ENCODE data around the gene GAS7. TPM values are rescaled to one million over a fixed set of nuclear protein-coding genes. Genes with fewer than 3 reads are reported as not detected.

Gene GAS7
- total RNA-seq, 1 donor from 2014 or later: 19.5 TPM

- DNase-seq (ENCODE audit: extremely low spot score, unreplicated experiment): no peak
- no peaks in the 10 kb centered on the region for H3K9me3 Mint-ChIP-seq
- H3K36me3 Mint-ChIP-seq: peaks cover 10% of the 10 kb centered on the region
- H3K4me1 Mint-ChIP-seq (ENCODE audit: unreplicated experiment): peaks cover 20% of the 10 kb centered on the region
- H3K27me3 Mint-ChIP-seq: peaks cover 30% of the 10 kb centered on the region
- H3K27ac Mint-ChIP-seq: no peak overlapping the region
- no peak for TF ChIP-seq CTCF (conservative IDR thresholded peaks at IDR 0.05)
- no peak overlapping the region for H3K4me3 Mint-ChIP-seq
These were observed 26.8 kb downstream of the GAS7 start for GRCh38 chr17:10171581-10171981.

- no peak overlapping the region for H3K27ac Mint-ChIP-seq
- TF ChIP-seq CTCF (conservative IDR thresholded peaks at IDR 0.05): no peak
- peaks cover 30% of the 10 kb centered on the region for H3K27me3 Mint-ChIP-seq
- DNase-seq (ENCODE audit: extremely low spot score, unreplicated experiment): no peak
- peaks cover 10% of the 10 kb centered on the region for H3K36me3 Mint-ChIP-seq
- H3K4me3 Mint-ChIP-seq: no peak overlapping the region
- H3K4me1 Mint-ChIP-seq (ENCODE audit: unreplicated experiment): peaks cover 19% of the 10 kb centered on the region
- no peaks in the 10 kb centered on the region for H3K9me3 Mint-ChIP-seq
These were observed 27.3 kb downstream of the GAS7 start for GRCh38 chr17:10171122-10171571.

- no peaks in the 10 kb centered on the region for H3K9me3 Mint-ChIP-seq
- no peak for DNase-seq (ENCODE audit: extremely low spot score, unreplicated experiment)
- TF ChIP-seq CTCF (conservative IDR thresholded peaks at IDR 0.05): no peak
- peaks cover 21% of the 10 kb centered on the region for H3K4me1 Mint-ChIP-seq (ENCODE audit: unreplicated experiment)
- H3K4me3 Mint-ChIP-seq: no peak overlapping the region
- no peak overlapping the region for H3K27ac Mint-ChIP-seq
- H3K27me3 Mint-ChIP-seq: peaks cover 25% of the 10 kb centered on the region
- H3K36me3 Mint-ChIP-seq: peaks cover 10% of the 10 kb centered on the region
These were observed 28.2 kb downstream of the GAS7 start for GRCh38 chr17:10170233-10170632.

GRCh38 chr17:10169290-10169689 is 29.1 kb downstream of the GAS7 start:
- no peak overlapping the region for H3K27ac Mint-ChIP-seq
- peaks cover 10% of the 10 kb centered on the region for H3K36me3 Mint-ChIP-seq
- peaks cover 25% of the 10 kb centered on the region for H3K27me3 Mint-ChIP-seq
- H3K9me3 Mint-ChIP-seq: no peaks in the 10 kb centered on the region
- H3K4me3 Mint-ChIP-seq: no peak overlapping the region
- H3K4me1 Mint-ChIP-seq (ENCODE audit: unreplicated experiment): peaks cover 22% of the 10 kb centered on the region
- DNase-seq (ENCODE audit: extremely low spot score, unreplicated experiment): no peak
- no peak for TF ChIP-seq CTCF (conservative IDR thresholded peaks at IDR 0.05)

GRCh38 chr17:10166176-10166935 is 32.0 kb downstream of the GAS7 start:
- Mint-ChIP-seq H3K9me3 (no peaks in the 10 kb centered on the region), H3K4me3 (no peak overlapping the region), H3K36me3 (peaks cover 10% of the 10 kb centered on the region), H3K4me1 (ENCODE audit: unreplicated experiment) (peaks cover 16% of the 10 kb centered on the region), H3K27ac (no peak overlapping the region), H3K27me3 (peaks cover 23% of the 10 kb centered on the region)
- DNase-seq (ENCODE audit: extremely low spot score, unreplicated experiment): no peak
- no peak for TF ChIP-seq CTCF (conservative IDR thresholded peaks at IDR 0.05)

All from type B pancreatic cell (in vitro differentiated cells).